Activated naive CD4-positive, alpha-beta T cell treated with anti-CD3 and anti-CD28 coated beads, Interleukin-2, amount 50 U/mL, for 16 hours (primary cell): ENCODE data around the gene MTRFR.
"Not testable (repeated sequence)": the region's sequence is repeated elsewhere in the genome, so short reads cannot be mapped to it uniquely, and the experiment has no call there.

ENCODE experiments used
- DNase-seq: peaks from one replicate; pipeline ENCODE4 v3.0.0-alpha.2; 2020

Gene MTRFR

DNA sequence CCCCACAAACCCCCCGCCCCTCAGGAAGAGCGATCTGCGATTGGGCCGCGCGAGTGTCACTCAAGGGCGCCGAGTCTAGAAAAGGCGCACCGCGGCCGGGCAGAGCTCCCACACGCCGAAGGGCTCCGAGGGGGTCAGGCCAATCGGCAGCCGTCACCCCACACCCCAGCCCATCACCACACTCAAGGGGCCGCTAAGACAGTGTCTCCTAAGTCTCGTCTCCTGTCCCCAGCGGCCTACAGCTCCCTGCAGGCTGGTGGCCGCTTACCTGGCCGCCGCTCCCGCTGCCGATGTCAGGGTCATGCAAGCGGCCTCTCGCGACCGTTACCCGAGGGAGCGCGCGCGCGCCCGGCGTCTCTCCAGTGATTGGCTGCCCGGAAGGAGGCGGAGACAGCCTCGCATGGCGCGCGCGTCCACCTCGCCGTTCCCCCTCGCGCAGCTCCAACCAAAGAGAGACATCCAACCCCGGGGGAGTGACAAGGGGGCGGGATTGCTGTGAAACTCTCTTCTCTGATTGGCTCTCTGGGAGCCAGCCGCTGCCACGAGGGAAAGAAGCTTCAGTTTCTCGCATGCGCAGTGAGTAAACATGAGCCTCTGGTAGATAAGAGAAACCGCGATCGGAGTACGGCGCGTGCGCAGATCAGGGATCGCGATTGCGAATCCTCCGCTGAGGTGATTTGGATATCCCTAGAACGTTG lies at the start of gene MTRFR, which contains the start of gene MPHOSPH9:
Gene MTRFR, plus strand, starts transcription at position 630 of the 698 bp plus-strand sequence. CDS start 20,239 bp downstream, outside the sequence.
Gene MPHOSPH9, minus strand, starts transcription at position 335 of the 698 bp plus-strand sequence. CDS start 2,777 bp downstream, outside the sequence.
- DNase-seq: peak; percentile 99

DNA sequence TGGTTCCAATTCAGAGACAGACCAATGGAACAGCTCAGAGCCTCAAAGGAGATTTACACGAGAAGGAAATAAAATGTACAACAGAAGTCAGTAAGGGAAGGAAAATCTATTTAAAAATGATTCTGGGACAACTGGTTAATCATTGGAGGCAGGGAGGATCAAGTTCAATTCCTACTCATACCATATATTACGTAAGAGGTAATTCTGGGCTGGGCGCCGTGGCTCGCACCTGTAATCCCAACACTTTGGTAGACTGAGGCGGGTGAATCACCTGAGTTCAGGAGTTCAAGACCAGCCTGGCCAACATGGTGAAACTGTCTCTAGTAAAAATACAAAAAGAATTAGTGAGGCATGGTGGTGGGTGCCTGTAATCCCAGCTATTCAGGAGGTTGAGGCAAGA lies 45.6 kb upstream of the MTRFR start:
- no peak for DNase-seq

DNA sequence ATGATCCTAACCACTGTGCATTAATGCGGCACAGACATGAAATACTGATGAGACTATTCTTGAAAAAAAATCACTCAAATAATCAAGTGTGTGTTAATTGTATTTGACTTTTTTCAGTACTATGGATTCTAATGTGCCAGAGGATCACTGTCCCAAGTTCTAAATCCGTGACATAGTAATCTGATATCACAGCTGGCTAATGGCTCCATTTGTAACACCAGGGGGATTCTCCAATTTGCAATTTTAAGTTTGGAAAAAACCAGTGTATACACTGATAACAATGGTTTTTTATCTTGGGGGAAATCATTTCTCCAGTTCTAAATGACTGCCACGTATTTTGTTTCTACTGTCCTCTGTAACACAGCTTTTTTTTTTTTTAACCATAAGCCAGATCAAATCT lies 33.3 kb upstream of the MTRFR start:
- DNase-seq: no peak

DNA sequence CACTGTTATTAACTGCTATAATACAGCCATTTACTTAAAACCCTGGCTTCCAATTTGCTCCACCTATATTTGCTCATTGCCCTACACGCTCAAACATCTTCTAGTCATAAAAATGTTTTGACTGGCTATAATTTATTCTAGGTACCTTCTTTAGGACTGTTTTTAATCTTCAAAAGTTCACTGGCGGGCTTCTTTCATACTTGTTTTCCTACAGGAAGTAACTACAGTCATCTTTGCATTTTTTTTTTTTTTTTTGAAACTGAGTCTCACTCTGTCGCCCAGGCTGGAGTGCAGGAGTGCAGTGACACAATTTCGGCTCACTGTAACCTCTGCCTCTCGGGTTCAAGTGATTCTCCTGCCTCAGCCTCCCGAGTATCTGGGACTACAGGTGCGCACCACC lies 32.8 kb upstream of the MTRFR start:
- peak; percentile 17 for DNase-seq

DNA sequence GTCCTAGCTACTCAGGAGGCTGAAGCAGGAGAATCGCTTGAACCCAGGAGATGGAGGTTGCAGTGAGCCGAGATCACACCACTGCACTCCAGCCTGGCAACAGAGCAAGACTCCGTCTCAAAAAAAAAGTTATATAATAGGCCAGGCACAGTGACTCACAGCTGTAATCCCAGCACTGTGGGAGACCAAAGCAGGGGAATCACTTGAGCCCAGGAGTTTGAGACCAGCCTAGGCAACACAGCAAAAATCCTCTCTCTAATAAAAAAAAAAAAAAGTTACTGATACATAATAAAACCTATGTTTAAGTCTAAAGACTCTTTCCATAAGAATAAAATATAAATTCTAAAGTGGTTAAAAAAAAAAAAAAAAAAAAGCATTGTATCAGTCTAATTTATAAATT lies 26.4 kb upstream of the MTRFR start:
- not testable (repeated sequence) for DNase-seq

DNA sequence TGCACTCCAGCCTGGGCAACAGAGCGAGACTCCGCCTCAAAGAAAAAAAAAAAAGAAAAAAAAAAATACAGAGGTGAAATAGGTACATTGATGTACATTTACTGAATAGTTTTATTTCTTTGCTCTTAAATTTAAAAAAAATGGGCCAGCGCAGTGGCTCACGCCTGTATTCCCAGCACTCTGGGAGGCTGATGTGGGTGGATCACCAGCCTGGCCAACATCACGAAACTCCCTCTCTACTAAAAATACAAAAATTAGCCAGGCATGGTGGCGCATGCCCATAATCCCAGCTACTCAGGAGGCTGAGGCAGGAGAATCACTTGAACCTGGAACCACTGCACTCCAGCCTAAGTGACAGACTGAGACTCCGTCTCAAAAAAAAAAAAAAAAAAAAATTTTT lies 25.4 kb upstream of the MTRFR start:
- DNase-seq: not testable (repeated sequence)

DNA sequence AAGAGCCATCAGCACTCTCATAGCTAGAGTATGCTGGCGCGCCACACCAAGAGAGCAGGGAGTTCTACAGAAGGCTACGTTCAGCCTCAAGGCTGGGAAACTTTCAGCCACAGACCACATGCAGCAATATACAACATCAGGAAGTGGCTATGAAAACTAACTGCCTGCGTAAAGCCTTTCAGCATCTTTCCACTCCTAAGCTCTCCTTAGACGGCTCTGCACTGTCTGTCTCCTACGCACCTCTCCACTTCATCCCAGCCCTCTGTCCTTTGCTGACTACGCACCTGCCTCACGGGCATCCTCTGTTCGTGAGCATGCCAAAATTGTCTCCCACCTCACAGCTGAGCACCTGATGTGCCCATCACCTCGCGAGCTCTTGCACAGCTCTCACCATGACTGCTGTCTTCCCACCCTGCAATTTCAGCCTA lies 10.0 kb upstream of the MTRFR start:
- DNase-seq: no peak

DNA sequence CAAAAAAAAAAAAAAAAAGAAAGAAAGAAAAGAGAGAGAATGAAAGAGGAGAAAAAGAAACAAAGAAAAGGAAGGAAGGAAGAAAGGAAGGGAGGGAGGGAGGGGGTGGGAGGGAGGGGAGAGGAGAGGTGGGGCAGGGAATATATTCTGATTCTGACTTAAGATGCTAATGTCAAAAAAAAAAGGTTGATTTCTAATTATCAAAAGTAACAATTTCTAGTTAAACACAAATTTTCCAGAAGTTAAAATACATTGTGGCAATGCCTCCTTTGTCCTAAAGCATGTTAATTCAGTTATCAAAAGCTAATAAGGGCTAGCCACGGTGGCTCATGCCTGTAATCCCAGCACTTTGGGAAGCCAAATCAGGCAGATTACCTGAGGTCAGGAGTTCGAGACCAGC lies 7.8 kb upstream of the MTRFR start:
- DNase-seq: no peak

DNA sequence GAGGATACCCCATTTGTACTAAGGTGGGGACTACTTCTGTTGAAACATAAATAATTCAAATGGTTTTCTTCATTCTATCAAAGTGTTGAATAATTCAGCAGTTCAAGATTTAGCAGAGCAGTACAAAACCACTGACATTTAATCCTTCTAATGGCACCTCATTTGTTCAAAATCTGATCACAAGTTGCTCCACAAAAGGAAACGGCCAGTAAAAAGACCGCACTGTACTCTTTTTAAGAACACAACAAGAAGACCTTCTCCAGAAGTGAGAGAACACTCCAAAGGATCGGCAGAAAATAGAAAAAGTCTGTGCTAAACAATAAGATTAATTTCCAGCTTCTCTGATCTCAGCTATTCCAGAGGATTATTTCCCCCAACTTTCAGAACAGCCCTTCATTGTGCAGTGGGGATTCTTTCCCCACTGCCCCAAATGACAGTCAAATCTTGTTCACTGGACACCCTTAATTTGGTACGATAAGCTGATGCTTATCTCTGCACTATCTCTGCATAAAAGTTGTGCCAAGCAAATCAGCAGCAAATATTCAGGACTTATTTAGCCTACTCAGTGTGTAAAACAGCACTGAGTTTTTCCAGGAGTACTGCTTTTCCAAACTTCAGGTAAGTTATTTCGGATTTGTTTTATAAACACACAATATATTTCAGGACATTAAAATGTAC lies 5.5 kb upstream of the MTRFR start:
- DNase-seq: no peak

DNA sequence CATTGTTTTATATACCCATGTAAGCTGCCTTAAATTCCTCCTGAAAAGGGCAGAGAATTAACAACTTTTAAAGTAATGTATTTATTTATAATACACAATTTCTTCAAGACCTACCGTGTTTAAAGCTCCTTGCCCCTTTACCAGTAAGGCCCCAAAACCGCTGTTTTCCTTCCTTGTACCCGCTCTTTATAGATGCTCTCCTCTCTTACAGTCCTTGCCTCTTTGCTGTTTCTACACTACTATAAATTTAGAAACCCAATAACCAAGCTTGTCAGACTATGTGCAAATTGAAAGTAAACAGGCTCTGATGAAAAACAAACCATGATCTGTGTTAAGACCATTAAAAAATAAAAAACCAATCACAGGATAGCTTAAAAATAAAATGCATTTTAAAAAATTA lies 4.2 kb upstream of the MTRFR start:
- no peak for DNase-seq

DNA sequence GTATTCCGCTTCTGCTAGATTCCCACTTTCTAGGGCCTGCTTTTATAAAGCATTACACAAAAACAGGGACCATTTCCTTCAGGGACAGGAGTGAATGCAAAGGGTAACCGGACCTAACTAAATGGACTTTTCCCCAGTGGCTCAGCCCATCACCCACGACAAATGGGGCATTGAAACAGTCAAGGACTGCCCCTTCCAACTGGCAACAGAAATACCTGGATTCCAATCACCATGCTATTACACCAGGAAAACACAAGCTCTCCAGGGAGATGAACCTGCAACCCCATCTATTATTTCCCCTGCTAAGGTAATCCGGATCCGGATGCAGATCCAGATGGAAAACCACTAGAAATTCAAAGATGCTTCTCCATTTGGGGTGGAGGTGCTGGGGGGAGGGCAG lies 1.3 kb upstream of the MTRFR start:
- no peak for DNase-seq

DNA sequence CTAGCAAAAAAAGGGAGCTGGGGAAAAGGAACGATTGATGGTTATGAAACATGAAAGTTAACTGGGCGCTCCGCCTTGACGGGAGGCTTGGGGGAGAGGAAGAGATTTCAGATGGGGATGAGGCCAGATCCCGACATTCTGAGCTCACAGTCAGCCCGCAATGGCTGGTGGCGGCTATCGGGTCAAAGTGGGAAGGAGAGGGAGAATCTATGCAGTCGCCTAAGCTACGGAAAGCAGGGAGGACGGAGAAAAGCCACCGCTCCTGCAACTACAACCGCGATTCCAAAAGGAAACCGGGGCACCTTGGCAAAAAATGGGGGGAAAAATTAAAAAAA lies 797 bp upstream of the MTRFR start:
- DNase-seq: no peak

DNA sequence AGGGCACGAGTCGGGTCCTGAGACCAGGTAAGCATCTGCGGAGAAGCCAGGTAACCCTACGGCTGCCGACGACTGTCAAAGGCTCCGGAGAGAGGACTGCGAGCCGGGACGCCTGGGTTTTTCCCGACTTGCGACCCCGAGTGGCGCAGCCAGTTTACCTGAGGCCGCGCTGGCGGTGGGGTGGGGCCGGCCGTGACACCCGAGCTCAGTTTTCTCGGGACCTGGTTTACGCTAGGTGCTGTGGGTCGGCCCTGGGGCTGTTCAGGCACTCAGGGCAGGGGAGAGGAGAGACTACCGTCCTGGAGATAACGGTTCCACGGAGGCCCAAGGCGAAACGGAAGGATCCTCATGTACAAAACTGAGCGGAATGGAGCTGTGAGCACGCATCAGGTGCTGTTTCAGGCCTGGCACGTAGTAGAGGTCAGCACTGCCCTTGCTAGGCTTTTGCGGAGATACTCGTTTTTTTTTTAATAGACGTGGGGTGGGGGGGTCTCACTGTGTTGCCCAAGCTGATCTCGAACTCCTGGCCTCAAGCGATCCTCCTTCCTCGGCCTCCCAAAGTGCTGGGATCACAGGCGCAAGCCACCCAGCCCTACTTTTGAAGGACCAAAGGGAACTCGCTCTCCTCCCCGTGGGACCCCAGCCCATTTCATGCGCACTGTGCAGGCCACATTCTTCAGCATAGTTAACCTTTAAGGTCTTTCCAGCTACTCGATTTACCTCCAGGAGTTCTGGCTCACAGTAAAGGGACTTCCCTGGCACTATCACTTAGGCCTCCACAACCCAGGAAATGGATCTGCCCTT lies 471 bp downstream of the MTRFR start:
- no peak for DNase-seq

DNA sequence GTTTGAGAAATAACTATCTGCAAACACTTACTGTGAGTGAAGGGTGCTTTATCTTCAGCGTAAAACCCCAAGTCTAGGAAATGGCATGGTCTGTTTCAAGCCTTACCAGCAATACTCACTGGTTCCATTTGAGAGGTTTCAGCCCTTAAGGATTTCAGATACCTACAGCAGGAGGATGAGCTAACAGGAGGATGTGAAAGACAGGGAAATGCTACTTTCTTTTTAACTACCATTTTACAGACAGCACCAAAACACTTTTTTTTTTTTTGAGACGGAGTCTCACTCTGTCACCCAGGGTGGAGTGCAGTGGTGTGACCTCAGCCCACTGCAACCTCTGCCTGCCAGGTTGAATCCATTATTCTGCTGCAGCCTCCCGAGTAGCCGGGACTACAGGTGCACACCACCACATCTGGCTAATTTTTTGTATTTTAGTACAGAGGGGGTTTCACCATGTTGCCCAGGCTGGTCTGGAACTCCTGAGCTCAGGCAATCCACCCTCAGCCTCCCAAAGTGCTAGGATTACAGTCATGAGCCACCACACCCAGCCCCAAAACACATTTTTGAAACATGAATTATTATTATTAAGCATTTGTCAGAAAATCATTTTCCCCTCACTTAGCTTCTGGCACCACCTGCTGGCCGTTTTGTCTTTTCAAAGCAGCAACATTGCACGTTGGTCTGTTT lies 4.6 kb downstream of the MTRFR start:
- DNase-seq: peak; percentile 76

DNA sequence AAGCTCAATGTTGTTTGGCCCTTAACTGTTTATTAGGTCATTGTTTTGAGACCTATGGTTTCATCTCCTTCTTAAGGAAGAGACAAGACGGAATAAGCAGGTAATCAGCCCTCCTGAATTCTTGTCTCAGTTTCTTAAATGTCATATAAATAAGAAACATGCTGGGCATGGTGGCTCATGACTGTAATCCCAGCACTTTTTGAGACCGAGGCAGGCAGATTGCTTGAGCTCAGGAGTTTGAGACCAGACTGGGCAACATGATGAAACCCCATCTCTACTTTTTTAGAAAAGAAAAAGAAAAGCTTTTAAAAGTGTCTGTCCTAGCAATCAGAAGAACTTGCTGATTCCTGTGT lies 5.1 kb downstream of the MTRFR start:
- DNase-seq: no peak

DNA sequence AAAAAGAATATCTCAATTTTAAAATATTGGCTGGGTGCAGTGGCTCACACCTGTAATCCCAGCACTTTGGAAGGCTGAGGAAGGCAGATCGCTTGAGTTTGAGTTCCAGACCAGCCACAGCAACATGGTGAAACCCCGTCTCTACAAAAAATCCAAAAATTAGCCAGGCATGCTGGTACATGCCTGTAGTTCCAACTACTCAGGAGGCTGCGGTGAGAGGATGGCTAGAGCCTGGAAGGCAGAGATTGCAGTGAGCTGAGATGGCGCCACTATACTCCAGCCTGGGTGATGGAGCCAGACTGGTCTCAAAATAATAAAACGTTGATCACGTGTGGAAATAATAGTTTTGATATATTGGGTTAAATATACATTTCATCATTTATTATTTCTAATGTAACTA lies 5.7 kb downstream of the MTRFR start:
- no peak for DNase-seq

DNA sequence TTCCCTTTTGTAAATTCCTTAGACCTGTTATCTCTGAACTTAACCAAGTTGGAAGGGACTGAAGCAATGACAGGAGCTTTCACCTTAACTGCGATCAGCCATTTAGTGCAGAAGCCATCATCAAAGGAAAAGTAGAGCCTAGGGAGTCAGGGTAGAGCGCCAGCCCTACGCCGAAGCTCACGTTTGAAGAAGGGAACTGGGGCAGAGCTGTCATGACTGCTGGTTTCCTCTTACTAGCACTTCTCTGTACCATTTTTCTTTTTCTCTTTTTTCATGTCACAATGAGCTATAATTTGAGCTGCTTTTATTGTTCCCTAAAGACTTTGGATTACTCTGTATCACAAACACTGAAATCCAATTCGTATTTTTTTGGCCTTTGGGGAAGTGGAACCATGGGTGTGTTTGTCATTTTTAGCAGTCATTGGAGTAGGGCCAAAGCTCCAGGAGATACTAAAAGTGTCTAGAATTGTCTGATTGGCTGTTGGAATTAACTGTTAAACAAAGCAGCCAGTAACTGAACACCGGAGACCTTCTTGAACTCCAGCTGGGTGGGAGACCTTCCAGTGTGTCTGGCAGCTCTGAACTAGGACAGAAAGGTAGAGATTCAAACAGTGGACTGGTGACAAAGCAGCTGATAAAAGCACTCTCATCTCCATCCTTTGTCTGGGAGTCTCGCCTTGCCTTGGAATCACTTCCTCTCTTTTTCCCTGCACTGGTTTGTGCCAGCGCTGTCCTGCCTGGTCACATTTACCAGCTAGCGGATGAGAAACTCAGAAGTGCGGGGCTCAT lies 9.1 kb downstream of the MTRFR start:
- no peak for DNase-seq

DNA sequence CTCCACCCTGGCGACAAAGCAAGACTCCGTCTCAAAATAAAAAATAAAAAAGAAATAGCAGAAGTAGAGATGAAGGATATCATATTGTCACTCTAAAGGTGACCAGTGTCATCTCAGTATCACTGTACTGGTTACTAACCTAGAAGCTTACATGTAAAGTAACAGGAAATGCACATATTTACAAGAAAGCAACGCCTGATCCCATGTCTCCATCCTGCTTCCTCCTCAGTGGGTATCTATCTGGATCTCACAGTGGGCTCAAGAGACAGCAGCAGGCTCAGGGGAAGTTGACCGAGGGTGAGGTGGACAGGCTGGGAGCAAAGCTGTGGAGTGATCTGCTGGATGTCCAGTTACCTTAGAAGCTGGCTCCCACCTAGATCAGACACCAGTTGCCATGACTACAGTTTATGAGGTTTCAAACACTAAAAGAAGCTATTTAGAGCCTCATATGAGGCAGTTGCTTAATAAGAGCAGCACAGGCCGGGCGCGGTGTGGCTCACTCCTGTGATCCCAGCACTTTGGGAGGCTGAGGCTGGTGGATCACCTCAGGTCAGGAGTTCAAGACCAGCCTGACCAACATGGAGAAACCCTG lies 10.5 kb downstream of the MTRFR start:
- DNase-seq: no peak

DNA sequence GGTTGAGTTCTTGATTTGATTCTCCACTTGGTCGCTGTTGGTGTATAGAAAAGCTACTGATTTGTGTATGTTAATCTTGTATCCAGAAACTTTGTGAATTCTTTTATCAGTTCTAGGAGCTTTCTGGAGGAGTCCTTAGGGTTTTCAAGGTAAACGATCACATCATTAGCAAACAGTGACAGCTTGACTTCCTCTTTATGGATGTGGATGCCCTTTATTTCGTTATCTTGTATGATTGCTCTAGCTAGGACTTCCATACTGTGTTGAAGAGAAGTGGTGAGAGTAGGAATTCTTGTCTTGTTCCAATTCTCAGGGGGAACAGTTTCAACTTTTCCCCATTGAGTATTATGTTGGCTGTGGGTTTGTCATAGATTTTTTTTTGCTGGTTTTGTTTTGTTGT lies 12.4 kb downstream of the MTRFR start:
- no peak for DNase-seq

DNA sequence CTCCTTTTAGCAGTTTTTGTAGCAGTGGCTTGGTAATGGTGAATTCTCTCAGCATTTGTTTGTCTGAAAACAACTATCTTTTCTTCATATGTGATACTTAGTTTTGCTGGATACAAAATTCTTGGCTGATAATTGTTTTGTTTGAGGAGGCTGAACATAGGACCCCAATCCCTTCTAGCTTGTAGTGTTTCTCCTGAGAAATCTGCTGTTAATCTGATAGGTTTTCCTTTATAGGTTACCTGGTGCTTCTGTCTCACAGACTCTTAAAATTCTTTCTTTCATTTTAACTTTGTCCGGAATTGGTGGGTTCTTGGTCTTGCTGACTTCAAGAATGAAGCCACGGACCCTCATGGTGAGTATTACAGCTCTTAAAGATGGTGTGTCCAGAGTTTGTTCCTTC lies 14.9 kb downstream of the MTRFR start:
- DNase-seq: not testable (repeated sequence)

DNA sequence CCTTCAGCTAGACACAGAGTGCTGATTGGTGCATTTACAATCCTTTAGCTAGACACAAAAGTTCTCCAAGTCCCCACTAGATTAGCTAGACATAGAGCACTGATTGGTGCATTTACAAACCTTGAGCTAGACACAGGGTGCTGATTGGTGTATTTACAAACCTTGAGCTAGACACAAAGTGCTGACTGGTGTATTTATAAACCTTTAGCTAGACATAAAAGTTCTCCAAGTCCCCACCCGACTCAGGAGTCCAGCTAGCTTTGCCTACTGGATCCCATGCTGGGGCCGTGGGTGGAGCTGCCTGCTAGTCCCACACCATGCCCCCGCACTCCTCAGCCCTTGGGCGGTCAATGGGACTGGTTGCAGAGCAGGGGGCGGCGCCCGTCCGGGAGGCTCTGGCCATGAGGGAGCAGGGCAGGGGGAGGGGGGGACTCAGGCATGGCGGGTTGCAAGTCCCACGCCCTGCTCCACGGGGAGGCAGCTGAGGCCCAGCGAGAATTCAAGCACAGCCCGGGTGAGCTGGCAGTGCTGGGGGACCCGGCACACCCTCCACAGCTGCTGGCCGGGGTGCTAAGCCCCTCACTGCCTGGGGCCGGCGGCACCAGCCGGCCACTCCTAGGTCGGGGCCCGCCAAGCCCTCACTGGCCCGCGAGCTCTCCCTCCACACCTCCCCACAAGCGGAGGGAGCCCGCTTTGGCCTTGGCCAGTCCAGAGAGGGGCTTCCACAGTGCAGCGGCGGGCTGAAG lies 15.9 kb downstream of the MTRFR start:
- DNase-seq: not testable (repeated sequence)
